Epidermal melanocyte (primary cell): Measurements from ENCODE around the gene NCOA4.
A peak's percentile ranks its signal among the peaks of the same experiment; 100 is the strongest.
"Not testable (repeated sequence)": the region's sequence is repeated elsewhere in the genome, so short reads cannot be mapped to it uniquely, and the experiment has no call there.

ENCODE experiments used
- DNase-seq: peaks from one replicate; pipeline ENCODE4 v3.0.0; 2011; ENCODE audit warnings: low spot score; ENCODE audit not compliant: insufficient read length

NCOA4 gene

GRCh38 chr10:46030091-46030937 is at the start of gene NCOA4:
Gene NCOA4 (minus strand): TSS chr10:46030623. CDS start chr10:46016680, 13,943 bp downstream.
- DNase-seq = peak; percentile 98

- DNase-seq = no peak
Measured at GRCh38 chr10:46079831-46080585, 49.6 kb upstream of the NCOA4 start.

GRCh38 chr10:46077731-46078413 is 47.4 kb upstream of the NCOA4 start:
- no peak for DNase-seq

- no peak for DNase-seq
Measured at GRCh38 chr10:46077141-46077554, 46.7 kb upstream of the NCOA4 start.

- no peak for DNase-seq
Measured at GRCh38 chr10:46075869-46076268, 45.4 kb upstream of the NCOA4 start.

GRCh38 chr10:46074196-46074946 is 43.9 kb upstream of the NCOA4 start:
- DNase-seq = no peak

- DNase-seq = no peak
Measured at GRCh38 chr10:46073564-46073963, 43.1 kb upstream of the NCOA4 start.

GRCh38 chr10:46070749-46071148 is 40.3 kb upstream of the NCOA4 start:
- DNase-seq = no peak

GRCh38 chr10:46069771-46070463 is 39.5 kb upstream of the NCOA4 start:
- no peak for DNase-seq

GRCh38 chr10:46068905-46069304 is 38.5 kb upstream of the NCOA4 start:
- no peak for DNase-seq

- DNase-seq = no peak
Measured at GRCh38 chr10:46068117-46068516, 37.7 kb upstream of the NCOA4 start.

- DNase-seq = no peak
Measured at GRCh38 chr10:46064269-46064817, 33.9 kb upstream of the NCOA4 start.

- DNase-seq = no peak
Measured at GRCh38 chr10:46062723-46063428, 32.5 kb upstream of the NCOA4 start.

- no peak for DNase-seq
Measured at GRCh38 chr10:46060706-46061105, 30.3 kb upstream of the NCOA4 start.

GRCh38 chr10:46057927-46058326 is 27.5 kb upstream of the NCOA4 start:
- not testable (repeated sequence) for DNase-seq

GRCh38 chr10:46057038-46057437 is 26.6 kb upstream of the NCOA4 start:
- DNase-seq = no peak

- DNase-seq = no peak
Measured at GRCh38 chr10:46055771-46056170, 25.3 kb upstream of the NCOA4 start.

- DNase-seq = no peak
Measured at GRCh38 chr10:46053534-46054434, 23.4 kb upstream of the NCOA4 start.
